IPS-18a (cell line): ENCODE results near the gene NGLY1.

ENCODE experiments used
- H3K27ac ChIP-seq: one replicate; pipeline ENCODE4 v1.5.1; 2013; ENCODE audit warnings: low read length
- H3K27me3 ChIP-seq: one replicate; pipeline ENCODE4 v1.6.1; 2013; ENCODE audit warnings: mild to moderate bottlenecking, low read length; ENCODE audit not compliant: control insufficient read depth, insufficient read depth
- H3K36me3 ChIP-seq: one replicate; pipeline ENCODE4 v1.6.1; 2013; ENCODE audit warnings: low read depth, low read length; ENCODE audit not compliant: control insufficient read depth
- H3K4me1 ChIP-seq: one replicate; pipeline ENCODE4 v1.6.1; 2013; ENCODE audit warnings: low read depth, low read length; ENCODE audit not compliant: control insufficient read depth
- H3K4me3 ChIP-seq: one replicate; pipeline ENCODE4 v1.5.1; 2013; ENCODE audit warnings: low read length
- H3K9ac ChIP-seq: one replicate; pipeline ENCODE4 v1.6.1; 2013; ENCODE audit warnings: mild to moderate bottlenecking, low read length, moderate library complexity
- H3K9me3 ChIP-seq: one replicate; pipeline ENCODE4 v1.6.1; 2013; ENCODE audit warnings: low read depth, low read length; ENCODE audit not compliant: control insufficient read depth

Gene NGLY1

DNA sequence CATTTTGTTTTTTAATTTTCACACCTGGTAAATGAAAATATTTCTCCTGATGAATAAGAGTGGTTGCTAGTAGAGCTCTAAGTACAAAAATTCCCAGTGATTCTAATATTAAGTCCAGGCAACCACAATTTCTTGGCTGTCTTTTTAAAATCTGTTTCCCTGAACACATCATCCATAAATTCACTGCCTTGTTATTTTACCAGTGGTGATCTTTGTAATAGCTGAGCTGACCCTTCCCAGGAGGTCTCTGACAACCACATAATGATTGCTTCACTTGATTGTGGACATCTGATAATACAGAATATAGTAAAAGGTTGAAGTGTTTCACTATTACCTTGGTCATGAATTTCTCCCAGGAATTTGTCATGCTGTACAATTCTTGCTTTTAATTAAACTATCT lies 104.7 kb downstream of the NGLY1 start:
- no peaks in the 10 kb centered on the region for H3K4me1 ChIP-seq

DNA sequence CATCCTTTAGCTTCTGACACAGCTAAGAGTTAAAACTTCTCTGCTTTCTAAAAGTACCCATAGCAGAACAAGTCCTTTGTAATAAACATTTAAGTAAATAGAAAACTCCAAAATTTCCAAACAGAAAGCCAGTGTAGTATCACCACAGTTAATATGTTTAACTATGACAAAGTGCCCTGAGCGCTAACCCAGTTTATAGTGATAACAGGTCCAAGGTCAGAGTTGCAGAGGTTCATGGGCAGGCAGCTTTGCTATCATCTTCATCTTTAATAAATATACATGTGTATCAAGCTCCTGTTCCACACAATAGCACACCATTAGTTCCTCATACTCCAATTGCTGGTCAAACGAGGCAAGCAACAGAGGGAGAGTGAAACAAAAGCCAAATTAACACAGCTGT lies 106.1 kb downstream of the NGLY1 start:
- no peak overlapping the region for H3K27ac ChIP-seq
- no peaks in the 10 kb centered on the region for H3K9me3 ChIP-seq
- no peaks in the 10 kb centered on the region for H3K36me3 ChIP-seq
- no peak overlapping the region for H3K9ac ChIP-seq
- no peaks in the 10 kb centered on the region for H3K27me3 ChIP-seq
- H3K4me3 ChIP-seq: no peak overlapping the region
- H3K4me1 ChIP-seq: no peaks in the 10 kb centered on the region

More for the DNA sequence above, 104.7 kb downstream of the NGLY1 start:
- Histone ChIP-seq H3K9ac (no peak overlapping the region), H3K9me3 (no peaks in the 10 kb centered on the region), H3K27ac (no peak overlapping the region), H3K36me3 (no peaks in the 10 kb centered on the region), H3K4me3 (no peak overlapping the region), H3K27me3 (no peaks in the 10 kb centered on the region)

- Histone ChIP-seq H3K27me3 (no peaks in the 10 kb centered on the region), H3K9ac (no peak overlapping the region), H3K9me3 (no peaks in the 10 kb centered on the region), H3K36me3 (no peaks in the 10 kb centered on the region), H3K4me1 (no peaks in the 10 kb centered on the region), H3K27ac (no peak overlapping the region), H3K4me3 (no peak overlapping the region)
These were observed 108.6 kb downstream of the NGLY1 start for GRCh38 chr3:25674670-25675069.

- Histone ChIP-seq H3K27ac (no peak overlapping the region), H3K36me3 (no peaks in the 10 kb centered on the region), H3K9me3 (no peaks in the 10 kb centered on the region), H3K4me3 (no peak overlapping the region), H3K9ac (no peak overlapping the region), H3K27me3 (no peaks in the 10 kb centered on the region), H3K4me1 (no peaks in the 10 kb centered on the region)
These were observed 109.4 kb downstream of the NGLY1 start for GRCh38 chr3:25673738-25674298.
